ENCODE measurements around the gene MLLT11. TPM values are rescaled to one million over a fixed set of nuclear protein-coding genes. Genes with fewer than 3 reads are reported as not detected.

The MLLT11 gene
- total and polyA plus RNA-seq, 2 experiments from 2014 or later = 16.9 to 34.3 TPM

- H4K20me1 ChIP-seq (ENCODE audit: insufficient read depth, poor library complexity, severe bottlenecking) = no peaks in the 10 kb centered on the region
- peaks cover 10% of the 10 kb centered on the region for H3K79me2 ChIP-seq
- H3K27ac ChIP-seq = peak overlapping the region; percentile 95
- peaks cover 6% of the 10 kb centered on the region for H3K4me1 ChIP-seq (ENCODE audit: insufficient read depth)
- no peaks in the 10 kb centered on the region for H3K27me3 ChIP-seq
- H3K9me2 ChIP-seq (replicated peaks; ENCODE audit: insufficient read depth) = no peaks in the 10 kb centered on the region
- H3K4me2 ChIP-seq = peak overlapping the region; percentile 97
- peak overlapping the region; percentile 81 for H3K4me3 ChIP-seq
- 34% methylated on average over 3 of the region's 3 CpGs for WGBS (ENCODE audit: low lambda C conversion rate, missing lambda C conversion rate)
- no peak for DNase-seq (ENCODE audit: low spot score)
- H2AFZ ChIP-seq = no peak overlapping the region
- no peaks in the 10 kb centered on the region for H3K36me3 ChIP-seq (replicated peaks; ENCODE audit: insufficient read depth, low read depth)
- no peaks in the 10 kb centered on the region for H3K9me3 ChIP-seq (ENCODE audit: low read depth)
- TF ChIP-seq CTCF (IDR thresholded peaks at IDR 0.05; ENCODE audit: poor library complexity) (no peak), EZH2phosphoT487 (IDR thresholded peaks at IDR 0.05; ENCODE audit: low read depth, severe bottlenecking, unreplicated experiment) (no peak), EZH2 (IDR thresholded peaks at IDR 0.05; ENCODE audit: borderline replicate concordance) (no peak)
Measured at GRCh38 chr1:151048645-151049032, 11.6 kb upstream of the MLLT11 start.

- Histone ChIP-seq H2AFZ (no peak overlapping the region), H3K9me2 (replicated peaks; ENCODE audit: insufficient read depth) (no peaks in the 10 kb centered on the region), H3K36me3 (replicated peaks; ENCODE audit: insufficient read depth, low read depth) (no peaks in the 10 kb centered on the region), H3K4me1 (ENCODE audit: insufficient read depth) (peaks cover 6% of the 10 kb centered on the region), H3K27ac (no peak overlapping the region), H3K27me3 (no peaks in the 10 kb centered on the region), H3K4me3 (no peak overlapping the region), H3K79me2 (peaks cover 18% of the 10 kb centered on the region), H3K4me2 (peak overlapping the region; percentile 97), H3K9me3 (ENCODE audit: low read depth) (no peaks in the 10 kb centered on the region), H4K20me1 (ENCODE audit: insufficient read depth, poor library complexity, severe bottlenecking) (no peaks in the 10 kb centered on the region)
- no peak for DNase-seq (ENCODE audit: low spot score)
- WGBS (ENCODE audit: low lambda C conversion rate, missing lambda C conversion rate) = 90% methylated on average over 5 of the region's 5 CpGs
- TF ChIP-seq EZH2 (IDR thresholded peaks at IDR 0.05; ENCODE audit: borderline replicate concordance) = no peak
- TF ChIP-seq CTCF (IDR thresholded peaks at IDR 0.05; ENCODE audit: poor library complexity) = no peak
- TF ChIP-seq EZH2phosphoT487 (IDR thresholded peaks at IDR 0.05; ENCODE audit: low read depth, severe bottlenecking, unreplicated experiment) = no peak
Measured at GRCh38 chr1:151049458-151049857, 10.7 kb upstream of the MLLT11 start.

- Histone ChIP-seq H3K9me3 (ENCODE audit: low read depth) (no peaks in the 10 kb centered on the region), H4K20me1 (ENCODE audit: insufficient read depth, poor library complexity, severe bottlenecking) (no peaks in the 10 kb centered on the region), H3K27me3 (no peaks in the 10 kb centered on the region), H3K79me2 (peaks cover 25% of the 10 kb centered on the region), H2AFZ (no peak overlapping the region), H3K36me3 (replicated peaks; ENCODE audit: insufficient read depth, low read depth) (no peaks in the 10 kb centered on the region), H3K9me2 (replicated peaks; ENCODE audit: insufficient read depth) (no peaks in the 10 kb centered on the region), H3K27ac (no peak overlapping the region), H3K4me2 (peak overlapping the region; percentile 97), H3K4me3 (no peak overlapping the region), H3K4me1 (ENCODE audit: insufficient read depth) (peaks cover 6% of the 10 kb centered on the region)
- no peak for TF ChIP-seq EZH2 (IDR thresholded peaks at IDR 0.05; ENCODE audit: borderline replicate concordance)
- no peak for TF ChIP-seq EZH2phosphoT487 (IDR thresholded peaks at IDR 0.05; ENCODE audit: low read depth, severe bottlenecking, unreplicated experiment)
- TF ChIP-seq CTCF (IDR thresholded peaks at IDR 0.05; ENCODE audit: poor library complexity) = no peak
- WGBS (ENCODE audit: low lambda C conversion rate, missing lambda C conversion rate) = 96% methylated on average over 2 of the region's 2 CpGs
- DNase-seq (ENCODE audit: low spot score) = no peak
Measured at GRCh38 chr1:151050051-151050688, 10.0 kb upstream of the MLLT11 start.
